Right lobe of liver (tissue), 4 donors: ENCODE results near the gene SLC43A3.

Source experiments
- POLR2A ChIP-seq: fragments of 450-650 bp; IDR thresholded peaks from one replicate; pipeline ENCODE4 v1.6.1; 2017; ENCODE audit warnings: antibody characterized with exemption, mild to moderate bottlenecking
- TF ChIP-seq, protein P1 (sequence below), 4 donors: fragments of 200-600 bp in 3 of 4; fragments of 450-650 bp in 1 of 4; IDR thresholded peaks; one replicate each; pipeline versions ENCODE4 v1.5.1 to v1.8.0; 2016 to 2022; ENCODE audit warnings: antibody characterized with exemption in 4 of 4, mild to moderate bottlenecking in 2 of 4
- donor health status: DM: no; HTN: no; CAD: no.
- donor health status: DM: no; HTN: no; CAD: no.
- donor health status: DM: no; HTN: yes; CAD: no.

DNA sequence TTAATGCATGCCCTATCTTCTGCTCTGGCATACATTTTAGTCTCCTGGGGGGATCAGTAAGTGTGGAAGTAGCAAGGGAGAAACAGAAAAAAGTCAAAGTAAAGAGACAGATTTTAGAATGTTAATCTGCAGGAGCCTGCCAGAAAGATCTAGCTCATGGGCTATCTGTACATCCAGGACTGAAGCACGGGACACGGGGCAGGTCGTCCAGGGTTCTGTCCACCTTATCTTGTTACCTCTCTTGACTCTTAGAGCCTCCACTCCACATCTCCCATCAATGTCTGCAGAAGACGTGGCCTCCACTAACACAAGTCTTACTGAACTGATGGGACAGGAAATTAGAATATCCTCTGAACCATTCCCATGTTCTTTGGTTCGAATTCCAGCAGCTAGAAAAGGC is 1.7 kb upstream of the SLC43A3 start:
- TF ChIP-seq, protein P1, sequence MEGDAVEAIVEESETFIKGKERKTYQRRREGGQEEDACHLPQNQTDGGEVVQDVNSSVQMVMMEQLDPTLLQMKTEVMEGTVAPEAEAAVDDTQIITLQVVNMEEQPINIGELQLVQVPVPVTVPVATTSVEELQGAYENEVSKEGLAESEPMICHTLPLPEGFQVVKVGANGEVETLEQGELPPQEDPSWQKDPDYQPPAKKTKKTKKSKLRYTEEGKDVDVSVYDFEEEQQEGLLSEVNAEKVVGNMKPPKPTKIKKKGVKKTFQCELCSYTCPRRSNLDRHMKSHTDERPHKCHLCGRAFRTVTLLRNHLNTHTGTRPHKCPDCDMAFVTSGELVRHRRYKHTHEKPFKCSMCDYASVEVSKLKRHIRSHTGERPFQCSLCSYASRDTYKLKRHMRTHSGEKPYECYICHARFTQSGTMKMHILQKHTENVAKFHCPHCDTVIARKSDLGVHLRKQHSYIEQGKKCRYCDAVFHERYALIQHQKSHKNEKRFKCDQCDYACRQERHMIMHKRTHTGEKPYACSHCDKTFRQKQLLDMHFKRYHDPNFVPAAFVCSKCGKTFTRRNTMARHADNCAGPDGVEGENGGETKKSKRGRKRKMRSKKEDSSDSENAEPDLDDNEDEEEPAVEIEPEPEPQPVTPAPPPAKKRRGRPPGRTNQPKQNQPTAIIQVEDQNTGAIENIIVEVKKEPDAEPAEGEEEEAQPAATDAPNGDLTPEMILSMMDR (IDR thresholded peaks at IDR 0.05) = no peak
- TF ChIP-seq POLR2A = no peak
